ENCODE data around the gene PNMA8B.
"Not testable (repeated sequence)": the region's sequence is repeated elsewhere in the genome, so short reads cannot be mapped to it uniquely, and the experiment has no call there.

Gene PNMA8B

GRCh38 chr19:46513461-46514236 is 18.0 kb upstream of the PNMA8B start:
- peak; percentile 15 for DNase-seq

- DNase-seq = no peak
These were observed 15.6 kb upstream of the PNMA8B start for GRCh38 chr19:46511237-46511636.

GRCh38 chr19:46508206-46508605 is 12.5 kb upstream of the PNMA8B start:
- DNase-seq = no peak

GRCh38 chr19:46503848-46504453 is 8.3 kb upstream of the PNMA8B start:
- no peak for DNase-seq

- no peak for DNase-seq
These were observed 7.2 kb upstream of the PNMA8B start for GRCh38 chr19:46502891-46503290.

GRCh38 chr19:46499692-46500091 is 4.0 kb upstream of the PNMA8B start:
- no peak for DNase-seq

GRCh38 chr19:46497773-46498172 is 2.1 kb upstream of the PNMA8B start:
- DNase-seq = no peak

GRCh38 chr19:46496886-46497285 is 1.2 kb upstream of the PNMA8B start:
- not testable (repeated sequence) for DNase-seq

- DNase-seq = no peak
These were observed 637 bp upstream of the PNMA8B start for GRCh38 chr19:46496304-46496703.

- no peak for DNase-seq
These were observed 504 bp downstream of the PNMA8B start for GRCh38 chr19:46494941-46495785.

- no peak for DNase-seq
These were observed 1.3 kb downstream of the PNMA8B start for GRCh38 chr19:46494146-46494940.

GRCh38 chr19:46493236-46494145 is 2.2 kb downstream of the PNMA8B start:
- no peak for DNase-seq

GRCh38 chr19:46492841-46493235 is 2.8 kb downstream of the PNMA8B start:
- no peak for DNase-seq

- no peak for DNase-seq
These were observed 3.5 kb downstream of the PNMA8B start for GRCh38 chr19:46491975-46492682.

GRCh38 chr19:46490774-46491173 is 4.9 kb downstream of the PNMA8B start:
- DNase-seq = no peak

- no peak for DNase-seq
These were observed 6.0 kb downstream of the PNMA8B start for GRCh38 chr19:46489445-46490272.

GRCh38 chr19:46488551-46488950 is 7.1 kb downstream of the PNMA8B start:
- DNase-seq = no peak

- DNase-seq = peak; percentile 37
These were observed 7.7 kb downstream of the PNMA8B start for GRCh38 chr19:46487802-46488445.

GRCh38 chr19:46487178-46487801 is 8.4 kb downstream of the PNMA8B start:
- no peak for DNase-seq
